ENCODE data around the gene NAV3.
A peak's percentile ranks its signal among the peaks of the same experiment; 100 is the strongest.

NAV3 gene

GRCh38 chr12:77946541-77947061, 115.9 kb downstream of the NAV3 start:
- no peaks in the 10 kb centered on the region for H3K36me3 ChIP-seq (ENCODE audit: insufficient read depth, low read length)
- H2AFZ ChIP-seq (ENCODE audit: low read depth, low read length) = no peak overlapping the region
- H3K9me3 ChIP-seq (ENCODE audit: low read length) = peaks cover 2% of the 10 kb centered on the region
- peaks cover 7% of the 10 kb centered on the region for H3K4me1 ChIP-seq (ENCODE audit: insufficient read depth, low read length)
- no peaks in the 10 kb centered on the region for H3K27me3 ChIP-seq (ENCODE audit: insufficient read depth, low read length)
- no peak overlapping the region for H3K4me3 ChIP-seq (ENCODE audit: low read length)

GRCh38 chr12:77947330-77947729, 116.6 kb downstream of the NAV3 start:
- no peaks in the 10 kb centered on the region for H3K27me3 ChIP-seq (ENCODE audit: insufficient read depth, low read length)
- H3K9me3 ChIP-seq (ENCODE audit: low read length) = peaks cover 2% of the 10 kb centered on the region
- peaks cover 7% of the 10 kb centered on the region for H3K4me1 ChIP-seq (ENCODE audit: insufficient read depth, low read length)
- H2AFZ ChIP-seq (ENCODE audit: low read depth, low read length) = no peak overlapping the region
- no peak overlapping the region for H3K4me3 ChIP-seq (ENCODE audit: low read length)
- no peaks in the 10 kb centered on the region for H3K36me3 ChIP-seq (ENCODE audit: insufficient read depth, low read length)

DNA sequence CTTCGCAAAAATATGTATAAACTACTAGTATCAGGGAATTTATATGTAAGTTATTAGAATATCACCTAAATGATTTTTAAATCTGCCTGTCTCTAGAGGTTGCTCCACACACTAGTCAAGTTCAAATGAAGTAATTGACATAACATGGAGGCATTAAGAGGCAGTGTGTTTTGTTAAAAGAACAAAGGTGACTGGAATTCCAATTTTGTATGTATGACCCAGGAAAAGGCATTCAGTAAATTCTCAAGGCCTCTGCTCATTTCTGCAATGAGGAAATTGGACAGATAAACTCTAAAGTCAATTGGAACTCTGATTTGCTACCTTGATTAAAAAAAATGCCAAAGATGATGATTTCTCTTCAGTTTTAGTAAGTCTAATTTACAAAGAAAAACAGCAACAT, 117.1 kb downstream of the NAV3 start:
- H3K36me3 ChIP-seq (ENCODE audit: insufficient read depth, low read length) = no peaks in the 10 kb centered on the region
- H2AFZ ChIP-seq (ENCODE audit: low read depth, low read length) = no peak overlapping the region
- H3K9me3 ChIP-seq (ENCODE audit: low read length) = peaks cover 2% of the 10 kb centered on the region
- H3K4me3 ChIP-seq (ENCODE audit: low read length) = no peak overlapping the region
- H3K4me1 ChIP-seq (ENCODE audit: insufficient read depth, low read length) = peaks cover 7% of the 10 kb centered on the region
- H3K27me3 ChIP-seq (ENCODE audit: insufficient read depth, low read length) = no peaks in the 10 kb centered on the region

GRCh38 chr12:77949943-77950342, 119.2 kb downstream of the NAV3 start:
- no peak overlapping the region for H3K4me3 ChIP-seq (ENCODE audit: low read length)
- H3K27me3 ChIP-seq (ENCODE audit: insufficient read depth, low read length) = no peaks in the 10 kb centered on the region
- H2AFZ ChIP-seq (ENCODE audit: low read depth, low read length) = no peak overlapping the region
- H3K36me3 ChIP-seq (ENCODE audit: insufficient read depth, low read length) = no peaks in the 10 kb centered on the region
- H3K4me1 ChIP-seq (ENCODE audit: insufficient read depth, low read length) = peaks cover 7% of the 10 kb centered on the region
- no peaks in the 10 kb centered on the region for H3K9me3 ChIP-seq (ENCODE audit: low read length)

DNA sequence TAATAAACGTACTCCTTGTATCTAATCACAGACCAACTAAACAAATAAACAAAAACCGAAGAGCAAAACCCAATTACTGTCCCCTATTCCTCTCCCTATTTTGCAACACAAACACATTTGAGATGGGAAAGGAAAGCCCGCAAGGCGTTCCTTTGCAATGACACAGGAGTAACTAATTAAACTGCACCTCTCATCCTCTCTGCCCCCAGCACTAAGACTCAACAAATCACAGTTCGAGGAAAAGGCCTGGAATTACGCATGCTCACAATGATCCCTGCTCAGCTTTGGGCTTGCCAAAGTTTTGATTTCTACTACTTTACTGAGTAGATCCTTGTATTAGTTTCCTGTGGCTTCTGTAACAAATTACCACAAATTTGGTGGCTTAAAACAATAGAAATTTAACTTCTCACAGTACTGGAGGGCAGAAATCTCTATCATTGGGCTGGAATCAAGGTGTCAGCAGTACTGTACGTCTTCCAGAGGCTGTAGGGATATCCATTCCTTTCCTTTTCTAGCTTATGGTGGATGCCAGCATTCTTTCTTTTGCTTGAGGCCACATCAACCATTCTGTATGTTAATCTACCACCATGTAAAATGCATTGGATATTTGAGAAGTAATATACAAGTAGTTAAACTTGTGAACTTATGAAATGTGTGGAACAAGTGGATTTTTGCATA, 123.0 kb downstream of the NAV3 start:
- Histone ChIP-seq H3K27me3 (ENCODE audit: insufficient read depth, low read length) (no peaks in the 10 kb centered on the region), H3K9me3 (ENCODE audit: low read length) (no peaks in the 10 kb centered on the region)

DNA sequence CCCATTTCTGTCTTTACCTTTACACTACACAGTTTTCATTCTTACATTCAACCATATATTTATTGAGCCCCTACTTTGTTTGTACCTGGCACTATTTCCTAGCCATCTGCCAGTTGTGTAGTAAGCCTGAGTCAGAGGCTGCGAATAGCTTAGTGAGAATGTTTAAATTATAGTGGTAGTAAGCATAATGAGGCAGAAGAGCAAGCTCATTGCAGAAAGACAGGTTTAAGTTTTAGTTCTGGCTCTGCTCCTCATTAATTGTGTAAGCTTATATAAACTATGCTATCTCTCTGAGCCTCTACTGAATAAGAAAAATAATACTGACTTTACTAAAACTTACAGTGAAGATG, 123.5 kb downstream of the NAV3 start:
- Histone ChIP-seq H3K36me3 (ENCODE audit: insufficient read depth, low read length) (no peaks in the 10 kb centered on the region), H3K27me3 (ENCODE audit: insufficient read depth, low read length) (no peaks in the 10 kb centered on the region), H2AFZ (ENCODE audit: low read depth, low read length) (no peak overlapping the region), H3K4me1 (ENCODE audit: insufficient read depth, low read length) (no peaks in the 10 kb centered on the region), H3K9me3 (ENCODE audit: low read length) (no peaks in the 10 kb centered on the region), H3K4me3 (ENCODE audit: low read length) (no peak overlapping the region)

More for the DNA sequence above, 123.0 kb downstream of the NAV3 start:
- H3K4me3 ChIP-seq (ENCODE audit: low read length) = no peak overlapping the region
- no peak overlapping the region for H2AFZ ChIP-seq (ENCODE audit: low read depth, low read length)
- H3K4me1 ChIP-seq (ENCODE audit: insufficient read depth, low read length) = no peaks in the 10 kb centered on the region
- no peaks in the 10 kb centered on the region for H3K36me3 ChIP-seq (ENCODE audit: insufficient read depth, low read length)

DNA sequence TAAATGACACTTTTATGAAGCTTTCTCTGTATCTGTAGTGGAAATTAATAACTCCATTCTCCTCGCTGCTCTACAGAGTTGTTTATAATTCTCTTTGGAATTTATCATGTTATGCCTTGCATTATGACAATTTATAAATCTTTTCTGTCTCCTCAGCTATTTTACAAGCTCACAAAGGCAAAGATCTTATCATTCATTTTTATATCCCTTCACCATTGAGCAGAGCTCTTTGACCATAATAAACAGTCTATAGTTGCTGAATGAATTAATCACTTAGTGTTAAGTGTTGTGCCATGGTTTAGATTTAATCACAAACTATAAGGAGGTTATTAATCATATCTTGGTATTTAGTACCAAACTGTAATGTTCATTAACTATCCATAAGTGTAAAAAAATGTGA, 126.4 kb downstream of the NAV3 start:
- H3K9me3 ChIP-seq (ENCODE audit: low read length) = no peaks in the 10 kb centered on the region
- no peak overlapping the region for H2AFZ ChIP-seq (ENCODE audit: low read depth, low read length)
- no peaks in the 10 kb centered on the region for H3K27me3 ChIP-seq (ENCODE audit: insufficient read depth, low read length)
- no peaks in the 10 kb centered on the region for H3K36me3 ChIP-seq (ENCODE audit: insufficient read depth, low read length)
- H3K4me1 ChIP-seq (ENCODE audit: insufficient read depth, low read length) = no peaks in the 10 kb centered on the region
- no peak overlapping the region for H3K4me3 ChIP-seq (ENCODE audit: low read length)

GRCh38 chr12:77963576-77964178, 133.0 kb downstream of the NAV3 start:
- no peaks in the 10 kb centered on the region for H3K4me1 ChIP-seq (ENCODE audit: insufficient read depth, low read length)
- no peak overlapping the region for H3K4me3 ChIP-seq (ENCODE audit: low read length)
- no peaks in the 10 kb centered on the region for H3K27me3 ChIP-seq (ENCODE audit: insufficient read depth, low read length)
- H3K36me3 ChIP-seq (ENCODE audit: insufficient read depth, low read length) = no peaks in the 10 kb centered on the region
- no peaks in the 10 kb centered on the region for H3K9me3 ChIP-seq (ENCODE audit: low read length)
- H2AFZ ChIP-seq (ENCODE audit: low read depth, low read length) = no peak overlapping the region

GRCh38 chr12:77965790-77966189, 135.1 kb downstream of the NAV3 start:
- H3K27me3 ChIP-seq (ENCODE audit: insufficient read depth, low read length) = no peaks in the 10 kb centered on the region
- H2AFZ ChIP-seq (ENCODE audit: low read depth, low read length) = peak overlapping the region; percentile 61
- no peaks in the 10 kb centered on the region for H3K36me3 ChIP-seq (ENCODE audit: insufficient read depth, low read length)
- H3K4me1 ChIP-seq (ENCODE audit: insufficient read depth, low read length) = no peaks in the 10 kb centered on the region
- H3K9me3 ChIP-seq (ENCODE audit: low read length) = no peaks in the 10 kb centered on the region
- no peak overlapping the region for H3K4me3 ChIP-seq (ENCODE audit: low read length)

GRCh38 chr12:77968021-77968420, 137.3 kb downstream of the NAV3 start:
- Histone ChIP-seq H2AFZ (ENCODE audit: low read depth, low read length) (no peak overlapping the region), H3K36me3 (ENCODE audit: insufficient read depth, low read length) (no peaks in the 10 kb centered on the region), H3K4me1 (ENCODE audit: insufficient read depth, low read length) (no peaks in the 10 kb centered on the region)

DNA sequence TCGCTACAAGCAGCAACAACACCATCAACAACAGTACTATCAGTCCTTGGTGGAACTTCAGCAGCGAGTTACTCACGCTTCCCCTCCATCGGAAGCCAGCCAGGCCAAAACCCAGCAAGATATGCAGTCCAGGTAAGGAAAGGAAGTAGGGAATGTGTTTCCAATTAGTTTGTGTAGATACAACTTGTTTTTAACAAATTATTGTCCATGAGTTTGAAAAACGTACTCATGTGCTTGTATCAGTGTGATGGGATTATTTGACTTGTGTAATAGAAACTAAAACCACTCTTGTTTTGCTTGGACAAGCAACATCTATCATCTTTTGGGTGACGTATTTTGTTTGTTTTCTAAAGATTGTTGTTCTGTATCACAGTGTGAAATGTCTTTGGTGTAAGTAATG, 137.9 kb downstream of the NAV3 start:
- Histone ChIP-seq H3K36me3 (ENCODE audit: insufficient read depth, low read length) (no peaks in the 10 kb centered on the region), H3K27me3 (ENCODE audit: insufficient read depth, low read length) (no peaks in the 10 kb centered on the region), H3K4me1 (ENCODE audit: insufficient read depth, low read length) (no peaks in the 10 kb centered on the region), H2AFZ (ENCODE audit: low read depth, low read length) (no peak overlapping the region), H3K9me3 (ENCODE audit: low read length) (no peaks in the 10 kb centered on the region), H3K4me3 (ENCODE audit: low read length) (no peak overlapping the region)

More at GRCh38 chr12:77968021-77968420, 137.3 kb downstream of the NAV3 start:
- Histone ChIP-seq H3K27me3 (ENCODE audit: insufficient read depth, low read length) (no peaks in the 10 kb centered on the region), H3K9me3 (ENCODE audit: low read length) (no peaks in the 10 kb centered on the region), H3K4me3 (ENCODE audit: low read length) (no peak overlapping the region)

- H2AFZ ChIP-seq (ENCODE audit: low read depth, low read length) = no peak overlapping the region
- no peaks in the 10 kb centered on the region for H3K27me3 ChIP-seq (ENCODE audit: insufficient read depth, low read length)
- no peaks in the 10 kb centered on the region for H3K36me3 ChIP-seq (ENCODE audit: insufficient read depth, low read length)
- H3K4me1 ChIP-seq (ENCODE audit: insufficient read depth, low read length) = no peaks in the 10 kb centered on the region
- no peak overlapping the region for H3K4me3 ChIP-seq (ENCODE audit: low read length)
- H3K9me3 ChIP-seq (ENCODE audit: low read length) = no peaks in the 10 kb centered on the region
These were observed 142.9 kb downstream of the NAV3 start for GRCh38 chr12:77973579-77973978.

DNA sequence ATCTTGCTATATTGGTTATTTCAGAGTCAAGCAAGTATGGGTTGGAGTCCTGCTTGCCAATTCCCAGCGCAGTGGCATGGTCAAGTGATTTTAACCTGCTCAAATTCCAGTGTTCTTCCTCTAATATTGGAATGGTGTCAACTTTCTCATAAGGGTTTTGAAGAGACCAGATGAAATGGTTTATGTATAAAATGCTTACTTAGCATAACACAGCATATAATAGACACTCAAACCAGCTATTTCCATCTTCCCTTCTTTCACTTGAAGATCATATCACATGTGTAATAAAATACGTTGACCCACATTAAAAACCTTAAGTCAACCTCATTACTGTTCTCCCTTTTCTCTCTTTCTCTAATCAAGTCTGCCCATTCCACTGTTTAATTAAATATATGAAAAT, 144.0 kb downstream of the NAV3 start:
- Histone ChIP-seq H3K9me3 (ENCODE audit: low read length) (no peaks in the 10 kb centered on the region), H3K36me3 (ENCODE audit: insufficient read depth, low read length) (no peaks in the 10 kb centered on the region), H2AFZ (ENCODE audit: low read depth, low read length) (no peak overlapping the region), H3K27me3 (ENCODE audit: insufficient read depth, low read length) (no peaks in the 10 kb centered on the region), H3K4me3 (ENCODE audit: low read length) (no peak overlapping the region), H3K4me1 (ENCODE audit: insufficient read depth, low read length) (no peaks in the 10 kb centered on the region)
